ENCODE data around the gene CPNE6.
A peak's percentile ranks its signal among the peaks of the same experiment; 100 is the strongest.

The CPNE6 gene

DNA sequence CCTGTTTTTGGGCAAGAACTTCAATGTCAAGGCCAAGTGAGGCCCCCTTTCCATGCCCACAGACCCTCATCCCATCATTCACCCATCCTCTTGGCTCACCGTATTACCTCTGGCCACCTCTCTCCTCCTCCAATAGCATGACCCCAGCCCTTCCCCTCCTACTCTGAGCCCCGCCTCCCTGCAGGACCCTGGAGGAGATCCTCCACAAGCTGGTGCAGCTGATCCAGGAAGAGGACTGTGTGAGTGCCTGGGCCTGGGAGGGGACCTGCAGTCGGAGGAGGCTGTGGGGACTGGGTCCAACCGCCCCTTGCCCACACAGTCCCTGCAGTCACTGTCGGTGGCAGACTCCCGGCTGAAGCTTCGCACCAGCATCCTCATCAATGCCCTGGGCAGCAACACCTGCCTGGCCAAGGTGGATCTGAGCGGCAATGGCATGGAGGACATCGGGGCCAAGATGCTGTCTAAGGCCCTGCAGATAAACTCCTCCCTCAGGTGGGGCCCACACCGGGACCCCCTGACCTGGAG lies 12.3 kb upstream of the CPNE6 start:
- H3K36me3 ChIP-seq (ENCODE audit: control insufficient read depth in 2 of 2, insufficient read depth in 1 of 2, low read length in 2 of 2), result no peaks in the 10 kb centered on the region
- TF ChIP-seq, protein P1, sequence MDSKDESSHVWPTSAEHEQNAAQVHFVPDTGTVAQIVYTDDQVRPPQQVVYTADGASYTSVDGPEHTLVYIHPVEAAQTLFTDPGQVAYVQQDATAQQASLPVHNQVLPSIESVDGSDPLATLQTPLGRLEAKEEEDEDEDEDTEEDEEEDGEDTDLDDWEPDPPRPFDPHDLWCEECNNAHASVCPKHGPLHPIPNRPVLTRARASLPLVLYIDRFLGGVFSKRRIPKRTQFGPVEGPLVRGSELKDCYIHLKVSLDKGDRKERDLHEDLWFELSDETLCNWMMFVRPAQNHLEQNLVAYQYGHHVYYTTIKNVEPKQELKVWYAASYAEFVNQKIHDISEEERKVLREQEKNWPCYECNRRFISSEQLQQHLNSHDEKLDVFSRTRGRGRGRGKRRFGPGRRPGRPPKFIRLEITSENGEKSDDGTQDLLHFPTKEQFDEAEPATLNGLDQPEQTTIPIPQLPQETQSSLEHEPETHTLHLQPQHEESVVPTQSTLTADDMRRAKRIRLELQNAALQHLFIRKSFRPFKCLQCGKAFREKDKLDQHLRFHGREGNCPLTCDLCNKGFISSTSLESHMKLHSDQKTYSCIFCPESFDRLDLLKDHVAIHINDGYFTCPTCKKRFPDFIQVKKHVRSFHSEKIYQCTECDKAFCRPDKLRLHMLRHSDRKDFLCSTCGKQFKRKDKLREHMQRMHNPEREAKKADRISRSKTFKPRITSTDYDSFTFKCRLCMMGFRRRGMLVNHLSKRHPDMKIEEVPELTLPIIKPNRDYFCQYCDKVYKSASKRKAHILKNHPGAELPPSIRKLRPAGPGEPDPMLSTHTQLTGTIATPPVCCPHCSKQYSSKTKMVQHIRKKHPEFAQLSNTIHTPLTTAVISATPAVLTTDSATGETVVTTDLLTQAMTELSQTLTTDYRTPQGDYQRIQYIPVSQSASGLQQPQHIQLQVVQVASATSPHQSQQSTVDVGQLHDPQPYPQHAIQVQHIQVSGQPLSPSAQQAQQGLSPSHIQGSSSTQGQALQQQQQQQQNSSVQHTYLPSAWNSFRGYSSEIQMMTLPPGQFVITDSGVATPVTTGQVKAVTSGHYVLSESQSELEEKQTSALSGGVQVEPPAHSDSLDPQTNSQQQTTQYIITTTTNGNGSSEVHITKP (tag by site-specific recombination; IDR thresholded peaks at IDR 0.05), result peak; percentile 49; the same call in 1 of the 2 replicates
- TF ChIP-seq ZNF544 (tag by site-specific recombination; IDR thresholded peaks at IDR 0.05), result no peak
- TF ChIP-seq ZNF776 (tag by site-specific recombination; IDR thresholded peaks at IDR 0.05; ENCODE audit: borderline replicate concordance), result no peak
- no peak for TF ChIP-seq ZBTB10 (tag by site-specific recombination; IDR thresholded peaks at IDR 0.05)
- no peaks in the 10 kb centered on the region for H3K9me3 ChIP-seq (ENCODE audit: control insufficient read depth, insufficient read depth, low read depth, low read length)
- H3K4me3 ChIP-seq (ENCODE audit: low read depth, low read length), result no peak overlapping the region
- no peaks in the 10 kb centered on the region for H3K4me1 ChIP-seq (ENCODE audit: control insufficient read depth, insufficient read depth, low read length)
- POLR2A ChIA-PET, result interaction anchor here (0.8 to 2.3 kb wide), 11 partner anchors 22 to 183 kb away, joined by 3 to 22 read pairs (median 5); partner anchors contain the start of genes DCAF11, IPO4, IRF9 and NRL
- H3K27ac ChIP-seq (ENCODE audit: extremely low read depth, low read depth, low read length), result no peak overlapping the region
- CTCF ChIA-PET, result interaction anchor here (0.6 to 8.9 kb wide), 29 partner anchors 8 to 378 kb away, joined by 3 to 247 read pairs (median 6); partner anchors contain the start of genes CPNE6, DCAF11, EMC9 and IRF9

- Histone ChIP-seq H3K4me1 (ENCODE audit: control insufficient read depth, insufficient read depth, low read length) (no peaks in the 10 kb centered on the region), H3K4me3 (ENCODE audit: low read depth, low read length) (no peak overlapping the region), H3K9me3 (ENCODE audit: control insufficient read depth, insufficient read depth, low read depth, low read length) (no peaks in the 10 kb centered on the region), H3K27ac (ENCODE audit: extremely low read depth, low read depth, low read length) (no peak overlapping the region), H3K36me3 (ENCODE audit: control insufficient read depth in 2 of 2, insufficient read depth in 1 of 2, low read length in 2 of 2) (no peaks in the 10 kb centered on the region)
- ChIA-PET CTCF (interaction anchor here (0.7 to 8.9 kb wide), 4 partner anchors 32 to 366 kb away, joined by 3 to 247 read pairs (median 87); partner anchors contain the start of genes IRF9 and PCK2), POLR2A (interaction anchor here (1.1 kb wide), 1 partner anchor 20 kb away, joined by 4 read pairs; no protein-coding TSS in a partner anchor)
- TF ChIP-seq ZIC2 (tag by site-specific recombination; IDR thresholded peaks at IDR 0.05) (peak; percentile 64), KLF17 (tag by site-specific recombination; IDR thresholded peaks at IDR 0.05) (no peak)
Measured at GRCh38 chr14:24059841-24060388, 11.4 kb upstream of the CPNE6 start.

DNA sequence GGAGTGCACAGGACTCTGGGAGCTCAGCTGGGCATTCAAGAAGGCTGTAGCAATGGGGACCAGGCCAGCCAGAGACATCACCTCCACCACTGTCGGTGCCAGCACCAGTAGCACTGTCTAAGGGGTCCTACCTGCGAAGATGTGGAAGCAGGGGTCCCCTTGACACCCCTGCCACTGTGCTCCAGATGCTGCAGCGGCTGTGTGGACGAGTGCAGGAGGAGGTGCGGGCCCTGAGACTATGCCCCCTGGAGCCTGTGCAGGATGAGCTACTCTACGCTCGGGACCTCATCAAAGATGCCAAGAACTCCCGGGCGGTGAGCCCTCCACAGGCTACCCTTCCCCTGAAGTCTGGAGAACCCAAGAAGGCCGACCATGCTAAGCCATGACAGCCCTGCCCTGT lies 10.9 kb upstream of the CPNE6 start:
- TF ChIP-seq ZNF639 (tag by site-specific recombination; IDR thresholded peaks at IDR 0.05), result no peak
- TF ChIP-seq, protein P2, sequence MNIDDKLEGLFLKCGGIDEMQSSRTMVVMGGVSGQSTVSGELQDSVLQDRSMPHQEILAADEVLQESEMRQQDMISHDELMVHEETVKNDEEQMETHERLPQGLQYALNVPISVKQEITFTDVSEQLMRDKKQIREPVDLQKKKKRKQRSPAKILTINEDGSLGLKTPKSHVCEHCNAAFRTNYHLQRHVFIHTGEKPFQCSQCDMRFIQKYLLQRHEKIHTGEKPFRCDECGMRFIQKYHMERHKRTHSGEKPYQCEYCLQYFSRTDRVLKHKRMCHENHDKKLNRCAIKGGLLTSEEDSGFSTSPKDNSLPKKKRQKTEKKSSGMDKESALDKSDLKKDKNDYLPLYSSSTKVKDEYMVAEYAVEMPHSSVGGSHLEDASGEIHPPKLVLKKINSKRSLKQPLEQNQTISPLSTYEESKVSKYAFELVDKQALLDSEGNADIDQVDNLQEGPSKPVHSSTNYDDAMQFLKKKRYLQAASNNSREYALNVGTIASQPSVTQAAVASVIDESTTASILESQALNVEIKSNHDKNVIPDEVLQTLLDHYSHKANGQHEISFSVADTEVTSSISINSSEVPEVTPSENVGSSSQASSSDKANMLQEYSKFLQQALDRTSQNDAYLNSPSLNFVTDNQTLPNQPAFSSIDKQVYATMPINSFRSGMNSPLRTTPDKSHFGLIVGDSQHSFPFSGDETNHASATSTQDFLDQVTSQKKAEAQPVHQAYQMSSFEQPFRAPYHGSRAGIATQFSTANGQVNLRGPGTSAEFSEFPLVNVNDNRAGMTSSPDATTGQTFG (tag by site-specific recombination; IDR thresholded peaks at IDR 0.05; ENCODE audit: borderline replicate concordance), result no peak
- no peak for TF ChIP-seq ZNF23 (tag by site-specific recombination; IDR thresholded peaks at IDR 0.05; ENCODE audit: borderline replicate concordance)
- no peak for TF ChIP-seq ZNF157 (tag by site-specific recombination; IDR thresholded peaks at IDR 0.05)
- no peak for TF ChIP-seq KLF17 (tag by site-specific recombination; IDR thresholded peaks at IDR 0.05)
- TF ChIP-seq ZNF560 (tag by site-specific recombination; IDR thresholded peaks at IDR 0.05; ENCODE audit: borderline replicate concordance), result no peak
- TF ChIP-seq ZNF777 (tag by site-specific recombination; IDR thresholded peaks at IDR 0.05; ENCODE audit: borderline replicate concordance), result no peak
- Histone ChIP-seq H3K9me3 (ENCODE audit: control insufficient read depth, insufficient read depth, low read depth, low read length) (no peaks in the 10 kb centered on the region), H3K36me3 (ENCODE audit: control insufficient read depth in 2 of 2, insufficient read depth in 1 of 2, low read length in 2 of 2) (no peaks in the 10 kb centered on the region), H3K27ac (ENCODE audit: extremely low read depth, low read depth, low read length) (no peak overlapping the region), H3K4me3 (ENCODE audit: low read depth, low read length) (no peak overlapping the region), H3K4me1 (ENCODE audit: control insufficient read depth, insufficient read depth, low read length) (no peaks in the 10 kb centered on the region)
- POLR2A ChIA-PET, result interaction anchor here (1.1 kb wide), 1 partner anchor 20 kb away, joined by 4 read pairs; no protein-coding TSS in a partner anchor
- CTCF ChIA-PET, result interaction anchor here (0.7 to 8.9 kb wide), 7 partner anchors 11 to 365 kb away, joined by 3 to 247 read pairs (median 5); partner anchors contain the start of genes CPNE6, IRF9 and PCK2

Measured in HEK293 (cell line).